ENCODE measurements around the gene PPP1R16B.

- TF ChIP-seq, protein P1, sequence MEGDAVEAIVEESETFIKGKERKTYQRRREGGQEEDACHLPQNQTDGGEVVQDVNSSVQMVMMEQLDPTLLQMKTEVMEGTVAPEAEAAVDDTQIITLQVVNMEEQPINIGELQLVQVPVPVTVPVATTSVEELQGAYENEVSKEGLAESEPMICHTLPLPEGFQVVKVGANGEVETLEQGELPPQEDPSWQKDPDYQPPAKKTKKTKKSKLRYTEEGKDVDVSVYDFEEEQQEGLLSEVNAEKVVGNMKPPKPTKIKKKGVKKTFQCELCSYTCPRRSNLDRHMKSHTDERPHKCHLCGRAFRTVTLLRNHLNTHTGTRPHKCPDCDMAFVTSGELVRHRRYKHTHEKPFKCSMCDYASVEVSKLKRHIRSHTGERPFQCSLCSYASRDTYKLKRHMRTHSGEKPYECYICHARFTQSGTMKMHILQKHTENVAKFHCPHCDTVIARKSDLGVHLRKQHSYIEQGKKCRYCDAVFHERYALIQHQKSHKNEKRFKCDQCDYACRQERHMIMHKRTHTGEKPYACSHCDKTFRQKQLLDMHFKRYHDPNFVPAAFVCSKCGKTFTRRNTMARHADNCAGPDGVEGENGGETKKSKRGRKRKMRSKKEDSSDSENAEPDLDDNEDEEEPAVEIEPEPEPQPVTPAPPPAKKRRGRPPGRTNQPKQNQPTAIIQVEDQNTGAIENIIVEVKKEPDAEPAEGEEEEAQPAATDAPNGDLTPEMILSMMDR (IDR thresholded peaks at IDR 0.05) = no peak
- TF ChIP-seq POLR2A (IDR thresholded peaks at IDR 0.05) (no peak), POLR2AphosphoS5 (IDR thresholded peaks at IDR 0.05; ENCODE audit: insufficient read depth in 1 of 2, low read depth in 1 of 2) (no peak)
Measured at GRCh38 chr20:38893056-38893564, 87.6 kb downstream of the PPP1R16B start.

Measured in vagina (tissue), 2 donors.